ENCODE results near the gene GDE1.

Gene GDE1

GRCh38 chr16:19506965-19507364 lies 14.9 kb downstream of the GDE1 start:
- no peak for DNase-seq (ENCODE audit: low read depth)
- no peak overlapping the region for H3K4me3 ChIP-seq (ENCODE audit: control insufficient read depth, low read depth, low read length)
- TF ChIP-seq CTCF (IDR thresholded peaks at IDR 0.05; ENCODE audit: control insufficient read depth, insufficient read depth, low read depth, low read length, missing control alignments), result no peak

- H3K4me3 ChIP-seq (ENCODE audit: control insufficient read depth, low read depth, low read length), result no peak overlapping the region
- no peak for TF ChIP-seq CTCF (IDR thresholded peaks at IDR 0.05; ENCODE audit: control insufficient read depth, insufficient read depth, low read depth, low read length, missing control alignments)
- DNase-seq (ENCODE audit: low read depth), result no peak
Measured at GRCh38 chr16:19505600-19506303, 16.1 kb downstream of the GDE1 start.

- TF ChIP-seq CTCF (IDR thresholded peaks at IDR 0.05; ENCODE audit: control insufficient read depth, insufficient read depth, low read depth, low read length, missing control alignments), result no peak
- H3K4me3 ChIP-seq (ENCODE audit: control insufficient read depth, low read depth, low read length), result no peak overlapping the region
- DNase-seq (ENCODE audit: low read depth), result no peak
Measured at GRCh38 chr16:19503461-19504075, 18.3 kb downstream of the GDE1 start.

GRCh38 chr16:19502395-19503131 lies 19.3 kb downstream of the GDE1 start:
- H3K4me3 ChIP-seq (ENCODE audit: control insufficient read depth, low read depth, low read length), result no peak overlapping the region
- no peak for DNase-seq (ENCODE audit: low read depth)
- TF ChIP-seq CTCF (IDR thresholded peaks at IDR 0.05; ENCODE audit: control insufficient read depth, insufficient read depth, low read depth, low read length, missing control alignments), result peak; percentile 75

- no peak for TF ChIP-seq CTCF (IDR thresholded peaks at IDR 0.05; ENCODE audit: control insufficient read depth, insufficient read depth, low read depth, low read length, missing control alignments)
- H3K4me3 ChIP-seq (ENCODE audit: control insufficient read depth, low read depth, low read length), result no peak overlapping the region
- no peak for DNase-seq (ENCODE audit: low read depth)
Measured at GRCh38 chr16:19499481-19499880, 22.4 kb downstream of the GDE1 start.

- TF ChIP-seq CTCF (IDR thresholded peaks at IDR 0.05; ENCODE audit: control insufficient read depth, insufficient read depth, low read depth, low read length, missing control alignments), result no peak
- no peak for DNase-seq (ENCODE audit: low read depth)
- no peak overlapping the region for H3K4me3 ChIP-seq (ENCODE audit: control insufficient read depth, low read depth, low read length)
Measured at GRCh38 chr16:19499006-19499405, 22.9 kb downstream of the GDE1 start.

All from AG09309 (cell line).